GM19099 (cell line): ENCODE results near the gene LRRC32.

ENCODE experiments used
- POLR2A ChIP-seq: IDR thresholded peaks from 3 replicates; pipeline ENCODE4 v1.6.1; 2011; ENCODE audit warnings: low read depth; ENCODE audit not compliant: insufficient read length; ENCODE audit errors: extremely low read depth

Gene LRRC32

GRCh38 chr11:76670485-76671236 is at the start of gene LRRC32:
Gene LRRC32, minus strand, starts transcription at chr11:76670747. Its CDS starts 4,793 bp downstream, at chr11:76665954.
- no peak for TF ChIP-seq POLR2A

GRCh38 chr11:76719686-76720085 is 49.1 kb upstream of the LRRC32 start:
- no peak for TF ChIP-seq POLR2A

GRCh38 chr11:76719281-76719680 is 48.7 kb upstream of the LRRC32 start:
- TF ChIP-seq POLR2A = no peak

DNA sequence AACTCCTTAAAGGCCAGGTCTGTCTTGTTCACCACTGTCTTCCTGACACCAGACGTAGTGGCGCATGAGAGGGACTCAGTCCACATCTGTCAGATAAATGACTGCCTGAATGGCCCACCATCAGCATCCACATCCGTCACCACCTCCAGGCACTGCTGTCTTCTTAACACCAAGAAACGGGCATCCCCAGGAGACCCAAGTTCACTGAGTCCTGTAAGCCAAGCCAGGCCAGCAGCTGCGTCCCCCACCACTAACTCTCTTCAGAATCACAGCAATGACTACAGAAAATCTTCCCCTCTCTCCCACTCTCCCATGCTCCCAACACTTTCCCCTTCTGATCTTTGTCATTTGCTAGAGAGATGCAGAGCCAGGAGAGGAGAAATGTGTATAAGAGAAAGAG is 47.3 kb upstream of the LRRC32 start:
- TF ChIP-seq POLR2A = no peak

- TF ChIP-seq POLR2A = no peak
Observed at GRCh38 chr11:76717369-76717768, 46.8 kb upstream of the LRRC32 start.

- TF ChIP-seq POLR2A = no peak
Observed at GRCh38 chr11:76716268-76716667, 45.7 kb upstream of the LRRC32 start.

- TF ChIP-seq POLR2A = no peak
Observed at GRCh38 chr11:76714493-76714892, 43.9 kb upstream of the LRRC32 start.

DNA sequence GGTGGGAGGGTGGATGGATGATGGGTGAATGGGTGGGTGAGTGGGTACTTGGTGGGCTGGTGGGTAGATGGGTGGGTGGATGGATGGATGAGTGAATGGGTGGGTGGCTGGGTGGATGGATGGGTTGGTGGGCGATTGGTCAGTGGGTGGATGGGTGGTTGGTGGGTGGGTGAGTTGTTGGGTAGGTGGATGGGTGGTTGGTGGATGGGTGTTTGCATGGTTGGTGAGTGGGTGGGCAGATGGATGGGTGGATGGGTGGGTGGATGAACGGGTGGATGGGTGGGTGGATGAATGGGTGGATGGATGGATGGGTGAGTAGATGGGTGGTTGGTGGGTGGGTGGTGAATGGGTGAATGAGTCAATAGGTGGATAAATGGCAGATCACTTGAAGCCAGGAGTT is 43.0 kb upstream of the LRRC32 start:
- TF ChIP-seq POLR2A = no peak

- TF ChIP-seq POLR2A = no peak
Observed at GRCh38 chr11:76712125-76712524, 41.6 kb upstream of the LRRC32 start.

DNA sequence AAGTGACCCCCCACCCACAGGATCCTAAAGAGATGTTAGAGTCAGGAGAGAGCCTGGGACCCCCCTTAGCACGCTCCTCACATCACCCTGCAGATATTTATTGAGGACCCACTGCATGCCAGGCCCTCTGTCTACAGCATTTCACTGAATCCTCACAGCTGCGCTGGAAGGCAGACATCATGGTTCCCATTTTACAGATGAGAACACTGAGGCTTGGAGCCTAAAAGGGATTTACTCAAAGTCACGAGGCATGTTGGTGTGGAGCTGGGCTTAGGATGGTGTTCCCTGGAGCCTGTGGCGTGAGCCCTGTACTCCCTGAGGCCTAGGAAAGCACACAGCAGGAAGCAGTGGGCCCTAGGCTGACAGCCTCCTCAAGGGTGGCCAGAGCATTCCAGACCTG is 39.2 kb upstream of the LRRC32 start:
- TF ChIP-seq POLR2A = no peak

GRCh38 chr11:76708972-76709660 is 38.6 kb upstream of the LRRC32 start:
- no peak for TF ChIP-seq POLR2A

DNA sequence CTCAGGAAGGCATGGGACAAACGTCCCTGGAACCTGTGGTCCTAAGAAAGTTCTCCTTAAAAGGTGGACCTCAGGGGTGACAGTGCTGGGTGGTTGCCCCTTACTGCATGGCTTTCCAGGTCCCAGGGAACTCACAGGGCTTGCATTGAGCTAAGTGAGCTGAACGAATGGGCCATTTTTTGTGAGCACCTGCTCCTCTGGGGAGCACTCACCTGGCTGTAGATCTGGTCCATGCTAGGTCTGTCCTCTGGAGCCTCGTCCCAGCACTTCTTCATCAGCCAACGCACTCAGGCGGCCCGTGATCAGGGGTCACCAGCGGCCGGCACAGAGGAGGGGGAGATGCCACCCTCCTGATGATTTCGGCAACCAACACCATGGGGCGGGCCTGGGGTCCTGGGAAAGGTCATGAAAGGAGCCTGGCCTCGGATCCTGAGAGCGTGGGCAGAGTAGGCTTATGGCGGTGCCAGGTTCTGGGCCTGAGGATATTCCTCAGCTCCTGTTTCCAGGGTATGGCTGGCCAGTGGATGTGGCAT is 36.8 kb upstream of the LRRC32 start:
- TF ChIP-seq POLR2A = no peak

DNA sequence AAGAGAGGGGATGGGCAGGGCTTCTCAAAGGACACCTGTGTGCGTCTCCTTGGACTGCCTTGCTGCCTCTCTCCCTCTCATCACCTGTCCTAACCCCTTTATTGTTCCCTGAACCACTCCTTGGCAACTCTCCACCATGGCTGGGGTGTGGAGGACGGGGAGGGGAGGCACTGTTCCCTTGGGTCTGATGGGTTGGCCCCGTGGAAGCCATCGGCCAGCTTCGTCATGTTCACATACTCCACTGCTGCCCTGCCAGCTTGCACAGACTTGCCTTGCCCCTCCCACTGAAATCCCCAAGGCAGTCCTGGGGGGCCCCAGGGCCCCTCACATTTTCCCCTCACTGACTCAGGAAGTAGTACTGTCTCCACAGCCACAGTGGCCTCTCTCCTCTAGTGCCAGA is 36.1 kb upstream of the LRRC32 start:
- TF ChIP-seq POLR2A = no peak

- TF ChIP-seq POLR2A = no peak
Observed at GRCh38 chr11:76705826-76706225, 35.3 kb upstream of the LRRC32 start.

GRCh38 chr11:76704171-76704948 is 33.8 kb upstream of the LRRC32 start:
- TF ChIP-seq POLR2A = no peak

DNA sequence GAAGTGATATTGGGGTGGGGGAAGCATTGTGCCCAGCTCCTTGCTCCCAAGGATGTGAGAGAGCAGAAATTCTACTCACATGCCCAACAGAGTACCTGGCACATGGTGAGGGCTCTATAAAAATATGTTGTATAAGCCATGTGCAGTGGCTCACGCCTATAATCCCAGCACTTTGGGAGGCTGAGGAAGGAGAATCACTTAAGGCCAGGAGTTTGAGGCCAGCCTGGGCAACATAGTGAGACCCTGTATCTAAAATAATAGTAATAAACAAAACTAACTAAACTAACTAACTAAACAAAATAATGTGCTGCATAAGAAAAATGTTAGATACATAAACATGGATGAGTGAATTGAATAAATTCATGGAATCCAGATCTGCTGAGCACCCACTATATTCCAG is 33.2 kb upstream of the LRRC32 start:
- no peak for TF ChIP-seq POLR2A
